ENCODE measurements around the gene CEP120.

CEP120 gene

GRCh38 chr5:123389794-123390193 is 33.4 kb downstream of the CEP120 start:
- Histone ChIP-seq H3K27me3 (replicated peaks; ENCODE audit: control insufficient read depth, insufficient read depth, low read length) (no peaks in the 10 kb centered on the region), H3K36me3 (ENCODE audit: control insufficient read depth, insufficient read depth, low read length) (peaks cover under 1% of the 10 kb centered on the region; the same call in 1 of the 2 replicates), H3K4me3 (replicated peaks; ENCODE audit: low read depth, low read length) (no peak overlapping the region)
- no peak for TF ChIP-seq CTCF (IDR thresholded peaks at IDR 0.05; ENCODE audit: insufficient read depth, low read length, poor library complexity, severe bottlenecking)
- DNase-seq (ENCODE audit: extremely low read depth, insufficient read length): no peak

GRCh38 chr5:123387313-123387712 is 35.9 kb downstream of the CEP120 start:
- no peak for DNase-seq (ENCODE audit: extremely low read depth, insufficient read length)
- H3K4me3 ChIP-seq (replicated peaks; ENCODE audit: low read depth, low read length): no peak overlapping the region
- TF ChIP-seq CTCF (IDR thresholded peaks at IDR 0.05; ENCODE audit: insufficient read depth, low read length, poor library complexity, severe bottlenecking): no peak
- peaks cover 4% of the 10 kb centered on the region for H3K36me3 ChIP-seq (ENCODE audit: control insufficient read depth, insufficient read depth, low read length)
- H3K27me3 ChIP-seq (replicated peaks; ENCODE audit: control insufficient read depth, insufficient read depth, low read length): no peaks in the 10 kb centered on the region

- no peak overlapping the region for H3K4me3 ChIP-seq (replicated peaks; ENCODE audit: low read depth, low read length)
- H3K36me3 ChIP-seq (ENCODE audit: control insufficient read depth, insufficient read depth, low read length): peaks cover 9% of the 10 kb centered on the region
- DNase-seq (ENCODE audit: extremely low read depth, insufficient read length): no peak
- H3K27me3 ChIP-seq (replicated peaks; ENCODE audit: control insufficient read depth, insufficient read depth, low read length): no peaks in the 10 kb centered on the region
- no peak for TF ChIP-seq CTCF (IDR thresholded peaks at IDR 0.05; ENCODE audit: insufficient read depth, low read length, poor library complexity, severe bottlenecking)
Measured at GRCh38 chr5:123382252-123382651, 41.0 kb downstream of the CEP120 start.

- peaks cover 6% of the 10 kb centered on the region; the same call in 1 of the 2 replicates for H3K36me3 ChIP-seq (ENCODE audit: control insufficient read depth, insufficient read depth, low read length)
- H3K4me3 ChIP-seq (replicated peaks; ENCODE audit: low read depth, low read length): no peak overlapping the region
- DNase-seq (ENCODE audit: extremely low read depth, insufficient read length): no peak
- no peaks in the 10 kb centered on the region for H3K27me3 ChIP-seq (replicated peaks; ENCODE audit: control insufficient read depth, insufficient read depth, low read length)
- peak; percentile 58 for TF ChIP-seq CTCF (IDR thresholded peaks at IDR 0.05; ENCODE audit: insufficient read depth, low read length, poor library complexity, severe bottlenecking)
Measured at GRCh38 chr5:123371575-123372179, 51.5 kb downstream of the CEP120 start.

- TF ChIP-seq CTCF (IDR thresholded peaks at IDR 0.05; ENCODE audit: insufficient read depth, low read length, poor library complexity, severe bottlenecking): no peak
- H3K27me3 ChIP-seq (replicated peaks; ENCODE audit: control insufficient read depth, insufficient read depth, low read length): no peaks in the 10 kb centered on the region
- H3K36me3 ChIP-seq (ENCODE audit: control insufficient read depth, insufficient read depth, low read length): peaks cover 4% of the 10 kb centered on the region; the same call in 1 of the 2 replicates
- no peak for DNase-seq (ENCODE audit: extremely low read depth, insufficient read length)
- H3K4me3 ChIP-seq (replicated peaks; ENCODE audit: low read depth, low read length): no peak overlapping the region
Measured at GRCh38 chr5:123369371-123369968, 53.7 kb downstream of the CEP120 start.
